Neural cell (in vitro differentiated cells): ENCODE results near the gene ODAD4.

Experiments used
- CTCF ChIP-seq: fragments of 450-650 bp; IDR thresholded peaks from 2 replicates; pipeline ENCODE4 v1.5.1; 2014; ENCODE audit warnings: antibody characterized with exemption, mild to moderate bottlenecking, moderate library complexity; ENCODE audit not compliant: poor library complexity, severe bottlenecking
- MXI1 ChIP-seq: fragments of 450-650 bp; conservative IDR thresholded peaks from 2 replicates; pipeline ENCODE4 v1.6.1; 2014; ENCODE audit warnings: antibody characterized with exemption, mild to moderate bottlenecking; ENCODE audit not compliant: poor library complexity, severe bottlenecking
- REST ChIP-seq: IDR thresholded peaks from 2 replicates; pipeline ENCODE4 v1.6.1; 2012; ENCODE audit warnings: borderline replicate concordance
- TAF1 ChIP-seq: IDR thresholded peaks from 2 replicates; pipeline ENCODE4 v1.6.1; 2012; ENCODE audit warnings: low read depth

GRCh38 chr17:41942626-41943373, 12.4 kb downstream of the ODAD4 start:
- TF ChIP-seq MXI1 = no peak
- TF ChIP-seq REST = no peak
- TF ChIP-seq CTCF = no peak
- no peak for TF ChIP-seq TAF1
